NCI-H1694 (cell line): ENCODE measurements around the gene SBK3.
"Not testable (repeated sequence)": the region's sequence is repeated elsewhere in the genome, so short reads cannot be mapped to it uniquely, and the experiment has no call there.

Experiments used
- DNase-seq: peaks from one replicate; lab custom pipeline; 2025; lab: John Stamatoyannopoulos, UW

The SBK3 gene

DNA sequence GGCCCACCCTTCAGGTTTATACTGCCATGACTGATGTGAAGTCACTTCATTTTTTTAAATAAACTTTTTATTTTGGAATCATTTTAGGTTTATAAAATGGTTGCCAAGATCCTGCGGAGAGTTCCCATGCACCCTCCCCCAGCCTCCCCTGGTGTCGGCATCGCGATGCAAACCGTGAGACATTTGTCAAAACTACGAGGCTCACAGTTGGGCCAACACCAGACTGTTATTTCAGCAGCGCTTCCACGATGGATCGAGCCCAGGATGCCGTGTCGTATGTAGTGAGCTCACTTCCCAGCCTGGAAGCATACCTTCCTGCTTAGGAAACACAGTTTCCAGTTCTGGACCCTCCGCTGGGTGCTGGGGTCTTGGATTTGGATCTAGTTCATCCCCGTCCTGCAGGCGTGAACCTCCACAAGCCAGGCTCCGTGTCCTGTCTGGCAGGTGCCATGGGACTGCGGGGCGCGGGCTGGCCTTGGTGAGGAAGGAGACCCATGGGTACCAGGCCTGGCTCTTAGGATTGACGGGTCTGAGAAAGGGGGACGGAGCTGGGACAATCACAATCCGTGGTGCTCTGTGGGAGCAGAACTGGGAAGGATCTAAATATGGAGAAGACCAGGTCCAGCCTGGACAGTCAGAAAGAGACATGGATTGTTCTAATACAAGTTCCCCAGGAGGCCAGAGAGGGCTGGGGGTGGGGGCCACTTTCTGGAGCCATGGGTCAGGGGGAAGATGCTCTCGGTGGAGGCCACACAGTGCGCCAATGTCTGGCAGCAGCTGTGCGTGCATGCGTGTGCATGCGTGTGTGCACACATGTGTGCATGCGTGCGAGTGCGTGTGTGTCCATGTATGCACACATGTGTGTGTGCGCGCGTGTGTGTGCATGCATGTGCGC is 6.0 kb downstream of the SBK3 start:
- no peak for DNase-seq

DNA sequence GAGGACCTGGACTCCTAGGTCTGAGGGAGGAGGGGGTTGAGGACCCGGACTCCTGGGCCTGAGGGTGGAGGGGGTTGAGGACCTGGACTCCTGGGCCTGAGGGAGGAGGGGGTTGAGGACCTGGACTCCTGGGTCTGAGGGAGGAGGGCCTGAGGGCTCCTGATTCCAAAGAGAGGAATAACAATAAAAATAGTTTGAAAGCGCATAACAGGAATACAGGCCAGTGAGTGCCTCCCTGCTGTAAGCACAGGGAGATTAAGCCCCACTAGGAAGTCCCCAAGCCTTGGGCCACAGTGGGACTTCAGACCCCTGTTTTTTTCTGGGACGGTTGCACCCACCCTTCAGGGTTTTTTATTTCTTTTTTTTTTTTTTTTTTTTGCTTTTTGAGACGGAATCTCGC is 7.2 kb downstream of the SBK3 start:
- DNase-seq, result no peak

DNA sequence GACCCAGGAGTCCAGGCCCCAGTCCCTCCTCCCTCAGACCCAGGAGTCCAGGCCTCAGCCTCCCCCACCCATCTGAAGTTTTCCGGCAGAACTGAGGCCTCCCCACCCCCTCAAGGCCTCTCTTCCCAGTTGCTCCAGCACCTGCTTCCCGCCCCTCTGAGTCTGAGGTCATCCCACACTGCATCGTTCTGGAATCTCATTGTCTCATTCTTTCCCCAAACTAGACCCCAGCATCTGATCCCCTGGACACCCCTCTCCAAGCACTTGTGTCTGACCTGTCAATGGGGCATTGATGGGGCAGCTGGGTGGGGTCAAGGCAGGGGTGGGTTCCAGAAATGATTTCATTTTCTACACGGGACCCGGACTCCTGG is 7.6 kb downstream of the SBK3 start:
- DNase-seq, result no peak

DNA sequence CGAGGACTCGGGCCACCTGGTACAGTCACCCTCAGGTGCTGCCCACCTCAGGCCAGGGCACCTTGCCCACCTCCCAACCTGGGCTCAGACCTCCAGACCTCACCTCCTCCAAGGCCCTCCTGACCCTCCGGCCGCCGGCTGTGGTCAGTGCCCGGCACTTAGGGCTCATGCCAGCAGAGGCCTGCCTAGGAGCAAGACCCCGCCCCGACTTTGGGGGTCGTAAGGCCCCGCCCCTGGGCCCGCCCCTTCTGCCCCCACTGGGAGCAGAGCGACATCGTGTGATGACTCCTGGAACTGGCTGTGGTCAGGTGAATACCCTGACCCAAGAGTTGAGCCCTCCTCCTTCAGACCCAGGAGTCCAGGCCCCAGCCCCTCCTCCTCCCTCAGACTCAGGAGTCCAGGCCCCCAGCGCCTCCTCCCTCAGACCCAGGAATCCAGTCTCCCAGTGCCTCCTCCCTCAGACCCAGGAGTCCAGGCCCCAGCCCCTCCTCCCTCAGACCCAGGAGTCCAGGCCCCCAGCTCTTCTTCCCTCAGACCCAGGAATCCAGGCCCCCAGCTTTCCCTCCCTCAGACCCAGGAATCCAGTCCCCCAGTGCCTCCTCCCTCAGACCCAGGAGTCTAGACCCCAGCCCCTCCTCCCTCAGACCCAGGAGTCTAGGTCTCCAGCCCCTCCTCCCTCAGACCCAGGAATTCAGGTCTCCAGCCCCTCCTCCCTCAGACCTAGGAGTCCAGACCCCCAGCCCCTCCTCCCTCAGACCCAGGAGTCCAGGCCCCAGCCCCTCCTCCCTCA is 8.2 kb downstream of the SBK3 start, which contains the start of gene SBK2:
Gene SBK2, minus strand, starts transcription at position 183 of the 790 bp plus-strand sequence. CDS start 839 bp downstream, outside the sequence.
- DNase-seq, result no peak

- DNase-seq, result no peak
Observed at GRCh38 chr19:55536366-55536765, 9.0 kb downstream of the SBK3 start.

- no peak for DNase-seq
Observed at GRCh38 chr19:55535965-55536350, 9.4 kb downstream of the SBK3 start.

DNA sequence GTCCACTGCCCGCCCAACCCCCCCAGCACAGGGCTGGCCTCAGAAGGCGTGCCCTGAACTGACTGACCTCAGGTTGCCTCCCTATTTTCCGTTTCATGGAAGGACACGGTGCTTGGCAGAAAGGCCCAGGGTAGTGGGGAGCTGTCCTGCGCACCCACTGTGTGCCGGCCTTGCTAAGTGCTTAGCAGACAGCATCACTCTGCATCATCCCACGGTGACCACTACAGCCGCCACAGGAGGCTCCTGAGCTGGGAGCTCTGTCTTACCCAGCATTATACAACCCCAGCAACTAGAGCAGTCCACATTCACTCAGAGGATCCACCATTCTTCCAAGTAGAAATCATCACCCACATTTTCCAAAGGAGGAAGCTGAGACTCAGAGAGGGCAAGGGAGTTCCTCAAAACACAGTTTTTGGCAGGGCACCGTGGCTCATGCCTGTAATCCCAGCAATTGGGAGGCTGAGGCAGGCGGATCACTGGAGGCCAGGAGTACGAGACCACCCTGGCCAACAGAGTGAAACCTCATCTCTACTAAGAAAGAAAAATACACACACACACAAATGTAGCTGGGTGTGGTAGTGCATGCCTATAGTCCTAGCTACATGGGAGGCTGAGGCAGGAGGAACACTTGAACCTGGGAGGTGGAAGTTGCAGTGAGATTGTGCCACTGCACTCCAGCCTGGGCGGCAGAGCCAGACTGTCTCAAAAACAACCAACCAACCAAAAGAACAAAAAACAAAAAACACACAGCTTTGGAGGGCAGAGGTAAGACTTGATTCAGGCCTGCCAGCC is 10.0 kb downstream of the SBK3 start:
- no peak for DNase-seq

DNA sequence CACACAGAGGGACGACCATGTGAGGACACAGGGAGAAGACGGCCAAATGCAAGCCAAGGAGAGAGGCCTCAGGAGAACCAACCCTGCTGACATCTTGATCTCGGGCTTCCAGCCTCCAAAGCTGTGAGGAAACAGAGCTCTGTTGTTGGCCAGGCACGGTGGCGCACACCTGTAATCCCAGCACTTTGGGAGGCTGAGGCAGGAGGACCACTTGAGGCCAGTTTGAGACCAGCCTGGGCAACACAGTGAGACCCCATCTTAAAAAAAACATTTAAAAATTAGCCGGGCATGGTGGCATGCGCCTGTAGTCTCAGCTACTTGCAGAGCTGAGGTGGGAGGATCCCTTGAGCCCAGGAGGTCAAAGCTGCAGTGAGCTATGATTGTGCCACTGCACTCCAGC is 11.1 kb downstream of the SBK3 start:
- not testable (repeated sequence) for DNase-seq

GRCh38 chr19:55530996-55531395 is 14.3 kb downstream of the SBK3 start:
- no peak for DNase-seq

DNA sequence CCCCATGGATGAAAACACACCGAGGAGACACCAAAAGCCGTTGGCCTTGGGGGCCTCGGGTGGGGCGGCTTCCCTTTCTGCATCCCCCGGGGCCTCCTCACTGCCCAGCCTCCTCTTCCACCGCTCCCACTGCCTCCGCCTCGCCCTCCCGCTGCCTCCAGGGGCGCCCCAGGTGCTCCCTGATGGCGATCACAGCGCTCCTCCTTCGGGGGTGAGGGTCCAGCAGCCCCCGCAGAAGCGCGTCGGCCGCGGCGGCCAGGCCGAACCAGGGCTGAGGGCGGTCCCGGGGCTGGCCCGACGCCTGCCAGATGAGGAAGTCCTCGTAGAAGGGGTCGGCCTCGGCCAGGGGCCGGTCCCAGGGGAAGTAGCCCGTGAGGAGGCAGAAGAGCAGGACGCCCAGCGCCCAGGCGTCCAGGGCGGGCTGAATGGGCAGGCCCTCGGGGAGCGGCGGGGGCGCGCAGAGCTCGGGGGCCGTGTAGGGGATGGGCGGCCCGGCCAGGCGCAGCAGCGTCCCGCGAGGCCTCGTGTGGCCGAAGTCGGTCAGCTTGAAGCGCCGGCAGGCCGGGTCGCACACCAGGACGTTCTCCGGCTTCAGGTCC is 15.6 kb downstream of the SBK3 start:
- no peak for DNase-seq

GRCh38 chr19:55528030-55528803 is 17.1 kb downstream of the SBK3 start:
- peak; percentile 85 for DNase-seq

DNA sequence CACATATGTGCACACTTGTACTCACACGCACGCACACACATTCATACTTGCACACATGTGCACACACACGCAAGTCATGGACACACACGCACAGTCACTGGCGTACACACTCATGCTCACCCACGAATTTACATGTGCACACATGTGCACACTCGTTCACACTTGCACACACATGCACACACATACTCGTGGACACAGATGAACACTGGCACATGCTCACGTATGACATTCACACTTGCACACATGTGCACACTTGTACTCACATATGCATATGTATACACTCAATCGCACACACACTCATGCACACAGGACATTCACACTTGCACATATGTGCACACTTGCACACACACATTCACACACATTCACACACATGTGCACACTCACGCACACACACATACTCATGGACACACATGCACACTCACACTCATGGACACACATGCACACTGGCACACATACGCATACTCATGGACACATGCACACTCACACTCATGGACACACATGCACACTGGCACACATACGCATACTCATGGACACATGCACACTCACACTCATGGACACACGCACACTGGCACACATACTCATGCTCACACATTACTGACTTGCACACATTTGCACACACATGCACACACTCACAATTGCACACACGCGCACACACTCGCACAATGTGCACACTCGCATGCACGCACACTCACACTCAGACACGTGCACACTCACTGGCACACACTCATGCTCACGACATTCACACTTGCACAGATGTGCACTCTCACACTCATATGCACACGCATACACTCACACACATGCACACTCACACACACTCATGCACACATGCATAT is 17.9 kb downstream of the SBK3 start:
- DNase-seq, result no peak

DNA sequence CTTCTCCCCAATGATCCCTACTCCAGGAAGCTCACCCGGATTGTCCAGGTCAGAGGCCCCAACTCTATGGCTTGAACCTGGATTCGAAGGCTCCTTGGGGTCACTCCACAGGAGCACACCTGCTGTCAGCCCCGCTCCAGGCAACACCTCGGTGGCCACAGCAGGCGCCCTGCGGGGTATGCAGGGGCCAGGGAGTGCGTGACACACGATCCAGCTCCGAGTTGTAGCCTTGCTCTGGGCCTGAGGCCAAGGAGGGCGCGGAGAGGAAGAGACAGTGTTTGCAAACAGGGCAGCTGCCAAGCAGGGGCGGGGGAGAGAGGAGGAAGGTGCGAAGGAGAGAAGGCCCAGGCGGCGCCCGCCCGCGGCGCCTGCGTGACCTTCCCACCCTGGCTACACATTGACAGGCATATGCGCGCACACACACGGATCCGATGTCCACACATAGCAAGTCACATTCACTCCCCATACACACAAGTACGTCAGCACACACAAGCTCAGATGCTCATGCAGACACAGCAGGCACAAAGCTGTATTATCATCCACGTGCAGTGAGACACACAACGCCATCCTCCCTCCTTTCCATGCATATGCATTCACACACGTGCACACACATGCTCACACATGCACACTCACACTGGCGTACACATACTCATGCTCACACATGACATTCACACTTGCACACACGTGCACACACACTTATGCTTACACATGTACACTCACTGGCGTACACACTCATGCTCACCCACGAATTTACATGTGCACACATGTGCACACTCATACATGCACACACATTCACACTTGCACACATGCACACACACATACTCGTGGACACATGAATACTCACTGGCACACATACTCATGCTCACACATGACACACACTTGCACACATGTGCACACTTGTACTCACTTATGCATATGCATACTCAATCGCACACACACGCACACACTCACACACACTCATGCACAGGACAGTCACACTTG is 18.8 kb downstream of the SBK3 start:
- peak; percentile 76 for DNase-seq

GRCh38 chr19:55525289-55526101 is 19.8 kb downstream of the SBK3 start:
- DNase-seq, result no peak

DNA sequence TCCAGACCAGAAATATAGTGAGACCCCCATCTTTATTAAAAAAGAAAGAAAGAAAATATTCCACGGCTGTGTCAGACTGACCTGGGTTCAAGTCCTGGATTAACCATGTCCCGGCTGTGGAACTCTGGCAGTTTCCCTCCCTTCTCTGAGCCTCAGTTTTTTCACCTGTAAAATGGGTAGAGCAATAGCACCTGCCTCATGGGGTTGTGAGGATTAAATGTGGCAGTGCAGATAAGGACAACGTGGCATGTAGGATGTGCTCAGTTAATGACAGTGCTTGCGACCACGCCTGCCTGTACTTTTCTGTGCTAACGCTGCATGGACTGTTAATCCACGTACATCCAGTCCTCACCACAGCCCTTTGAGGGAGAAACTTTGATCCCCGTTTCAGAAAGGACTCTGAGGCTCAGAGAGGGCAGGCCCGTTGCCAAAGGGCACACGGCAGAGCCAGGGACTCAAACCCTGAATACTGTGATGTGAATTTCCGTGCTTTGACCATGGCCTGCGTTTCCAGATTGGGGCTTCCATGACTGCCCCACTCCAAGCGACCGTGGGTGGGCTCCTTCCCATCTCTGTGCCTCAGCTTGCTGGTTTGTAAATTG is 24.6 kb downstream of the SBK3 start:
- DNase-seq, result no peak

- DNase-seq, result no peak
Observed at GRCh38 chr19:55519451-55520311, 25.7 kb downstream of the SBK3 start.
